ENCODE data around the gene NEURL4.
"Not testable (repeated sequence)": the region's sequence is repeated elsewhere in the genome, so short reads cannot be mapped to it uniquely, and the experiment has no call there.

The NEURL4 gene

GRCh38 chr17:7347630-7348477 is 18.7 kb upstream of the NEURL4 start:
- in situ Hi-C loops (cut with HindIII; ENCODE audit: low sequenced_read_pairs): no loop called here

GRCh38 chr17:7346761-7347614 is 17.9 kb upstream of the NEURL4 start:
- in situ Hi-C loops (cut with HindIII; ENCODE audit: low sequenced_read_pairs): no loop called here

DNA sequence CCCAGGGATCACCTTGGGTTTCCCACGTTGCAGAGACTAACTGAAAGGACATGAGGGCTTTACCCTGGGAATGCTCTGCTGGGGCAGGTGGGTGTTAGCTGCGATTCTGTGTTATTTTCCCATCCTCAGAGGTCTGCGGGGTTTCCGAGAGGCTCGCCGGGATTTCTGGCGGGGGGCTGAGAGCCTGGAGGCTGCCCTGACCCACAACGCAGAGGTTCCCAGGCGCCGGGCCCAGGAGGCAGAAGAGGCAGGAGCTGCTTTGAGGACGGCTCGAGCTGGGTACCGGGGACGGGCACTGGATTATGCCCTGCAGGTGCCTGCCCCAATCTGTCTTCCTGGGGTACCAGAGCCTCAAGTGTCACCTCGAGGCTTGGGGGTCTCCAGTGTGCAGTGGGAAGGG is 14.1 kb upstream of the NEURL4 start:
- in situ Hi-C loops (cut with HindIII; ENCODE audit: low sequenced_read_pairs): no loop called here

DNA sequence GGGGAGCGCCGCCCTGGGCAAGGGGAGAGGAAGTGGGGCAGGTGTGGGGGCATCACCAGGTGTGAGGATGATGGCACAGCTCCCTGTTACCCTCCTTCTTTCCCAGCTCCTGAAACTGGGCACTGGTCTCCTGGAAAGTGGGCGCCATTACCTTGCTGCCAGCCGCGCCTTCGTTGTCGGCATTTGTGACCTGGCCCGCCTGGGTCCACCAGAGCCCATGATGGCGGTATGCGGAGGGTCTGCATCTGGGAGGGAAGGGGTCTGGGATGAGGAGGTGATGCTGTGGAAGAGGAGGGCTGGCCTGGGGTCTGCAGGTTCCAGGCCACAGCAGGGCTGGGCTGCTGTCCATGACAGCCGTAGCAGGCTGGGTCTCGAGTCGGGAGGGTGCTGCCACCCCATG is 12.7 kb upstream of the NEURL4 start:
- in situ Hi-C loops (cut with HindIII; ENCODE audit: low sequenced_read_pairs): no loop called here

DNA sequence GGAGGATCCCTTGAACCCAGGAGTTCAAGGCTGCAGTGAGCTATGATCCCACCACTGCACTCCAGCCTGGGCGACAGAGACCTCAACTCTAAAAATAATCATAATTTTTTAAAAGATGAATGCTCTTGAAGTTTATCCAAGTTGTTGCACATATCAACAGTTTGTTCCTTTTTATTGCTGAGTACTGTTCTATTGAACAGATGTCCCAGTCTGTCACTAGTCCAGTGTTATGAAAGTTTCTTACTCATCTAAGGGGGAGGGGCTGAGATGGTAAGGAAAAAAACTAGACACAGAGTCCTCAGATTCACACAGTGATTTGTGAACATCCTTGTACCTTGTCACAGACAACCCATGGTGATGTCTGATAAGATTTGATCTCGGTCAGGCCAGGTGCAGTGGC is 11.0 kb upstream of the NEURL4 start:
- in situ Hi-C loops (cut with HindIII; ENCODE audit: low sequenced_read_pairs): no loop called here

DNA sequence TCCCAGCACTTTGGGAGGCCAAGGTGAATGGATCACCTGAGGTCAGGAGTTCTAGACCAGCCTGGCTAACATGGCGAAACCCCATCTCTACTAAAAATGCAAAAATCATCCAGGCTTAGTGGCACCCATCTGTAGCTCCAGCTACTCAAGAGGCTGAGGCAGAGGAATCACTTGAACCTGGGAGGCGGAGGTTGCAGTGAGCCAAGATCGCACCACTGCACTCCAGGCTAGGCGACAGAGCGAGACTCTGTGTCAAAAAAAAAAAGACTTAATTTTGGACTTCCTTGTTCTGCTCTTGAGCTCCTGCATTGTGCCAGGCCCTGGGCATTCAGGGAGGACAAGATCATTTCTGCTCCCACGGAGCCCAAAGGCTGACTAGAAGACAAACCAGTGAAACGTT is 8.5 kb upstream of the NEURL4 start:
- in situ Hi-C loops (cut with HindIII; ENCODE audit: low sequenced_read_pairs): not testable (repeated sequence)

GRCh38 chr17:7336240-7337175 is 7.4 kb upstream of the NEURL4 start, which contains the start of gene ACAP1:
Gene ACAP1, plus strand, starts transcription at chr17:7336529. Its CDS starts 206 bp downstream, at chr17:7336735.
- in situ Hi-C loops (cut with HindIII; ENCODE audit: low sequenced_read_pairs): no loop called here

DNA sequence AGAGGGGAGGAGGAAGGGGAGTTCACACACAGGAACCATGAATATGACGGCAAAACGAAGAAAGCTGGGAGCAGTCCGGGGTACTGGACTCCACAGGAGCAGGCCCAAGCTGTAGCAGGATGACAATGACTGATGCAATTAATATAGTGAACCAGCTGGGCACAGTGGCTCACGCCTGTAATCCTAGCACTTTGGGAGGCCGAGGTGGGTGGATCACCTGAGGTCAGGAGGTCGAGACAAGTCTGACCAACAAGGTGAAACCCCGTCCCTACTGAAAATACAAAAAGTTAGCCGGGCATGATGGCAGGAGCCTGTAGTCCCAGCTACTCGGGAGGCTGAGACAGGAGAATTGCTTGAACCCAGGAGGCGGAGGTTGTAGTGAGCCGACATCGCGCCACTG is 6.6 kb upstream of the NEURL4 start:
- in situ Hi-C loops (cut with HindIII; ENCODE audit: low sequenced_read_pairs): not testable (repeated sequence)

DNA sequence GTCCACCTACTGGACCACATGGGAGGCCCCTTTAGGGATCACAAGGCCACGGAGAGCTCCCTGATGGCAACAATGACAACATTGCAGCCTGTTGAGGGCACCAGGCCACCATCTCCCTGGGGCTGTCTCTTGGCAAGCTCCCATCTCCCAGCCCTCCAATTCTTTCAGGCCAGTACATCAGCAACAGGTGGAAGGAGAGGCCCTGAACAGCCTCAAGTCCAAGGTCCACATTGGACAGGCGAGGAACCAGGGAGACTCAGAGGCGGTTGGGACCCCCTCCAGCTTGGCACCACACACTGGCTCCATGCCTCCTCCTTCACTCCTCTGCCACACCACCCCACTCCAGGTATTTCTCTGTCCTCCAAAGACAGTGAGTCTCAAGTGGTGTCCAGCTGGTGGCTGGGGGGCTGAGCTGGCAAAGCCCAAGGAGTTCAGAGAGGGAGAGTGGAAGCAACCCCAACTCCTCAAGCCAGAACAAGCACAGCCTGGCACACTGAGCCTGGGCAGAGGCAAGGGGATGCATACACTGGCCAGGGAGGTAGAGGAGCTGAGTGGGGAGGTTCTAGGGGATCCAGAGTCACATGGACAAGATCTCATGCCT is 5.9 kb upstream of the NEURL4 start:
- in situ Hi-C loops (cut with HindIII; ENCODE audit: low sequenced_read_pairs): no loop called here

DNA sequence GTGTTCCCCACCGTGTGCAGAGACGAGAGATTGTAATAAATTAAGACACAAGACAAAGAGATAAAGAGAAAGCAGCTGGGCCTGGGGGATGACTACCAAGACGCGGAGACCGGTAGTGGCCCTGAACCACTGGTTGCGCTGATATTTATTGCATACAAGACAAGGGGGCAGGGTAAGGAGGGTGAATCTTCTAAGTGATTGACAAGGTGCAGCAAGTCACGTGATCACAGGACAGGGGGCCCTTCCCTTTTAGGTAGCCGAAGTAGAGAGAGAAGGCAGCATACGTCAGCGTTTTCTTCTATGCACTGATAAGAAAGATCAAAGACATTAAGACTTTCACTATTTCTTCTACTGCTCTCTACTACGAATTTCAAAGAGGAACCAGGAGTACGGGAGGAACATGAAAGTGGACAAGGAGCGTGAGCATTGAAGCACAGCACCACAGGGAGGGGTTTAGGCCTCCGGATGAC is 3.5 kb upstream of the NEURL4 start:
- in situ Hi-C loops (cut with HindIII; ENCODE audit: low sequenced_read_pairs): not testable (repeated sequence)

DNA sequence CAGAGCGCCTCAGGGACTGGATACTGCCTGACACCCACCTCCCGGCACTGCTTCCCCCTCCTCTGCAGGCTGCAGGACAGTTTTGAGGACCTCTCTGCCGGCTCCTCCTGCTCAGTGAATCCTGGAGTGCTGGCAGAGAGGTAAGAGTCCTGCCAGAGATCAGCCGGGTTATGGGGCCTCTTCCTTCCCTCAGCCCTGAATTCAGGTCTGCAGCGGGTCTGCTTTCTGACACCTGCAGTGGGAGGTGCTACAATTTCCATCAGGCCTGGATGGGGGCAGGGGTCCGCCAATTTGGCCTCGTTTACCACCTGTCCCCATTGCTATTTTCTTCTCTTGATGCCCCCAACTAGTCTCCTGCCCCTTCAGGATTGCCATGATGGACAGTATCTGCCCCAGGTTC is 3.0 kb upstream of the NEURL4 start:
- in situ Hi-C loops (cut with HindIII; ENCODE audit: low sequenced_read_pairs): no loop called here

DNA sequence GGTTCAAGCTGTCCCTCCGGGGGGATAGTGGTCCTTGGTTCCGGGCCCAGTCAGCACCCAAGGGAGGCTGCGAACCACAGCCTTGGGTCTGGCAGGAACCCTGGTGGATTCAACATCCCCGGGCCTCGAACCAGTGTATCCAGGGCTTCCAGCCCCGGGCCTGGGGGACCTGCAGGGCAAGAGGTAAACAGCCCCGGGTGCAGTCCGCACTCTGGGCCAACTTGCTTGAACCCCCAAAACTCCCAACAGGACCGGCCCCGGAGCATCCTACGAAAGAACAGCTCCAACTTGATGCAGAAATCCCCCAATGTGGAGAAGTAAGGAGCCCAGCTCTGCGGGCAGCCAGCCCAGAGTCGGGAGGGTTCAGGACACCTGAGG is 1.5 kb upstream of the NEURL4 start:
- in situ Hi-C loops (cut with HindIII; ENCODE audit: low sequenced_read_pairs): no loop called here

- in situ Hi-C loops (cut with HindIII; ENCODE audit: low sequenced_read_pairs): loop anchor here (5.0 kb wide), 1 partner anchor 103 kb away; no protein-coding TSS in a partner anchor
Measured at GRCh38 chr17:7329997-7330637, 982 bp upstream of the NEURL4 start.

GRCh38 chr17:7329374-7329996 is 350 bp upstream of the NEURL4 start:
- in situ Hi-C loops (cut with HindIII; ENCODE audit: low sequenced_read_pairs): loop anchor here (5.0 kb wide), 1 partner anchor 102 kb away; no protein-coding TSS in a partner anchor

GRCh38 chr17:7328009-7328408 is 1.1 kb downstream of the NEURL4 start:
- in situ Hi-C loops (cut with HindIII; ENCODE audit: low sequenced_read_pairs): loop anchor here (5.0 kb wide), 1 partner anchor 101 kb away; no protein-coding TSS in a partner anchor

- in situ Hi-C loops (cut with HindIII; ENCODE audit: low sequenced_read_pairs): loop anchor here (5.0 kb wide), 1 partner anchor 100 kb away; no protein-coding TSS in a partner anchor
Measured at GRCh38 chr17:7327501-7327900, 1.6 kb downstream of the NEURL4 start.

GRCh38 chr17:7327056-7327455 is 2.1 kb downstream of the NEURL4 start:
- in situ Hi-C loops (cut with HindIII; ENCODE audit: low sequenced_read_pairs): loop anchor here (5.0 kb wide), 1 partner anchor 100 kb away; no protein-coding TSS in a partner anchor

GRCh38 chr17:7326186-7326585 is 2.9 kb downstream of the NEURL4 start:
- in situ Hi-C loops (cut with HindIII; ENCODE audit: low sequenced_read_pairs): loop anchor here (5.0 kb wide), 1 partner anchor 99 kb away; no protein-coding TSS in a partner anchor

DNA sequence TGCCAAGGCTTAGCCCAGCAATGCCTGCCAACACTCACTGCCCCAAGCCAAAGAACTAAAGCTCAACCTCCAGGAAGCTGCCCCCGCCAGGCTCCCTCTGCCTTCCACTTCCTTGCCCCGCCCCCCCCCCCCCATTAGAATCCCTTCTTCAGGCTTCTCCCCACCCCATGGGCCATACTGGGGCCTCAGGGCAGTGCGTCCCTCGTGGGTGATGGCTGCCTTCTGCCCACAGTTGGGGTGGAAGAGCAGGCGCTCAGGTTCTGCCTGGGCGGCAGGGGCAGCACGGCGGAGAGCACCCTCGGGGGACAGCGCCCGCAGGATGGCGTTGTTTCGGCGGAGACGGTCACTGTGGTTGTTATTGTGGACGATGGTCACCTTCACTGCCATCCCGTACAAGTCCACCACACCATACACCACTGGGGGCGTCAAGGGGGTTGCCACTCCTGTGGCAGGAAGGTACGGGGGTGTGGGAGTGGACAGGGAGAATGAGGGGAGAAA is 4.1 kb downstream of the NEURL4 start:
- in situ Hi-C loops (cut with HindIII; ENCODE audit: low sequenced_read_pairs): loop anchor here (5.0 kb wide), 1 partner anchor 98 kb away; no protein-coding TSS in a partner anchor

Data from endothelial cell of hepatic sinusoid (primary cell).